Skeletal muscle tissue (tissue), 4 donors: ENCODE results near the gene VWA5B2. TPM values are rescaled to one million over a fixed set of nuclear protein-coding genes. Genes with fewer than 3 reads are reported as not detected.

Experiments used
- H3K27ac ChIP-seq: one replicate; pipeline ENCODE4 v1.7.0; 2013; ENCODE audit warnings: mild to moderate bottlenecking, low read depth, low read length, inconsistent platforms
- H3K27me3 ChIP-seq, 3 donors: one replicate each; pipeline ENCODE4 v1.7.0; 2013; ENCODE audit warnings: low read length in 3 of 3; ENCODE audit not compliant: control insufficient read depth in 3 of 3, insufficient read depth in 3 of 3
- H3K36me3 ChIP-seq, 3 donors: one replicate each; pipeline ENCODE4 v1.7.0; 2013; ENCODE audit warnings: low read length in 3 of 3; ENCODE audit not compliant: control insufficient read depth in 3 of 3, insufficient read depth in 3 of 3
- H3K4me1 ChIP-seq, 3 donors: one replicate each; pipeline ENCODE4 v1.7.0; 2013; ENCODE audit warnings: low read length in 3 of 3, mild to moderate bottlenecking in 3 of 3; ENCODE audit not compliant: control insufficient read depth in 3 of 3, insufficient read depth in 3 of 3
- H3K4me3 ChIP-seq, 3 donors: one replicate each; pipeline ENCODE4 v1.7.0; 2013; ENCODE audit warnings: low read length in 3 of 3
- H3K9ac ChIP-seq, 3 donors: one replicate each; pipeline ENCODE4 v1.7.0; 2013; ENCODE audit warnings: low read length in 3 of 3, mild to moderate bottlenecking in 3 of 3, moderate library complexity in 2 of 3, low read depth in 1 of 3
- H3K9me3 ChIP-seq, 3 donors: one replicate each; pipeline ENCODE4 v1.7.0; 2013; ENCODE audit warnings: low read length in 3 of 3; ENCODE audit not compliant: control insufficient read depth in 3 of 3
- total RNA-seq: library from RNA; depleted of rRNA; stranded (reverse); fragments of >200 nt; gene quantifications from one replicate; pipeline ENCODE4 v1.2.3, GENCODE V29; 2014
- donor health status: Osteomylitis.

The VWA5B2 gene
- total RNA-seq, 1 donor from 2014 or later = not detected

- no peak overlapping the region for H3K27ac ChIP-seq
Observed at GRCh38 chr3:184218814-184219213, 10.6 kb upstream of the VWA5B2 start.

GRCh38 chr3:184222521-184222920 lies 6.9 kb upstream of the VWA5B2 start:
- Histone ChIP-seq H3K36me3 (no peaks in the 10 kb centered on the region), H3K4me1 (no peaks in the 10 kb centered on the region), H3K4me3 (no peak overlapping the region), H3K27ac (no peak overlapping the region), H3K9ac (no peak overlapping the region), H3K9me3 (no peaks in the 10 kb centered on the region), H3K27me3 (peaks cover 0 to 15% (median 6%) of the 10 kb centered on the region in 3 donors)

More at GRCh38 chr3:184218814-184219213, 10.6 kb upstream of the VWA5B2 start:
- Histone ChIP-seq H3K4me3 (no peak overlapping the region), H3K9ac (no peak overlapping the region), H3K36me3 (no peaks in the 10 kb centered on the region), H3K27me3 (peaks cover 0 to 13% (median 3%) of the 10 kb centered on the region in 3 donors), H3K9me3 (no peaks in the 10 kb centered on the region), H3K4me1 (no peaks in the 10 kb centered on the region)

- H3K27me3 ChIP-seq = peaks cover 10 to 21% (median 16%) of the 10 kb centered on the region in 3 donors
- H3K27ac ChIP-seq = no peak overlapping the region
- H3K4me1 ChIP-seq = no peaks in the 10 kb centered on the region
- no peak overlapping the region for H3K4me3 ChIP-seq
- H3K9ac ChIP-seq = no peak overlapping the region
- no peaks in the 10 kb centered on the region for H3K9me3 ChIP-seq
- H3K36me3 ChIP-seq = no peaks in the 10 kb centered on the region
Observed at GRCh38 chr3:184223946-184224345, 5.4 kb upstream of the VWA5B2 start.

GRCh38 chr3:184227481-184227935 lies 1.9 kb upstream of the VWA5B2 start:
- no peak overlapping the region for H3K27ac ChIP-seq

GRCh38 chr3:184228376-184229137 lies 828 bp upstream of the VWA5B2 start:
- Histone ChIP-seq H3K27ac (no peak overlapping the region), H3K27me3 (peaks cover 46 to 59% (median 54%) of the 10 kb centered on the region in 3 donors), H3K4me1 (peaks cover 5 to 10% (median 10%) of the 10 kb centered on the region in 3 donors), H3K36me3 (no peaks in the 10 kb centered on the region), H3K9ac (no peak overlapping the region), H3K4me3 (no peak overlapping the region), H3K9me3 (no peaks in the 10 kb centered on the region)

More at GRCh38 chr3:184227481-184227935, 1.9 kb upstream of the VWA5B2 start:
- Histone ChIP-seq H3K9me3 (no peaks in the 10 kb centered on the region), H3K4me3 (no peak overlapping the region), H3K4me1 (peaks cover 5 to 10% (median 10%) of the 10 kb centered on the region in 3 donors), H3K36me3 (no peaks in the 10 kb centered on the region), H3K27me3 (peaks cover 36 to 49% (median 46%) of the 10 kb centered on the region in 3 donors), H3K9ac (no peak overlapping the region)

- Histone ChIP-seq H3K27ac (no peak overlapping the region), H3K4me3 (peak overlapping the region in 1 of 3 donors; percentile 32), H3K36me3 (no peaks in the 10 kb centered on the region), H3K4me1 (peaks cover 5 to 10% (median 10%) of the 10 kb centered on the region in 3 donors), H3K9ac (peak overlapping the region in 1 of 3 donors; percentile 8), H3K9me3 (no peaks in the 10 kb centered on the region), H3K27me3 (peaks cover 47 to 61% (median 54%) of the 10 kb centered on the region in 3 donors)
Observed at GRCh38 chr3:184230081-184230602, 757 bp downstream of the VWA5B2 start.

- peak overlapping the region in 1 of 3 donors; percentile 8 for H3K9ac ChIP-seq
- no peak overlapping the region for H3K4me3 ChIP-seq
- peaks cover 47 to 61% (median 54%) of the 10 kb centered on the region in 3 donors for H3K27me3 ChIP-seq
Observed at GRCh38 chr3:184230603-184231528, 1.5 kb downstream of the VWA5B2 start.

GRCh38 chr3:184231671-184232070 lies 2.3 kb downstream of the VWA5B2 start:
- Histone ChIP-seq H3K27me3 (peaks cover 49 to 66% (median 52%) of the 10 kb centered on the region in 3 donors), H3K9ac (no peak overlapping the region)

More at GRCh38 chr3:184230603-184231528, 1.5 kb downstream of the VWA5B2 start:
- peaks cover 5 to 10% (median 10%) of the 10 kb centered on the region in 3 donors for H3K4me1 ChIP-seq
- H3K27ac ChIP-seq = no peak overlapping the region
- H3K9me3 ChIP-seq = no peaks in the 10 kb centered on the region
- H3K36me3 ChIP-seq = no peaks in the 10 kb centered on the region

GRCh38 chr3:184233127-184233843 lies 3.9 kb downstream of the VWA5B2 start:
- H3K9me3 ChIP-seq = no peaks in the 10 kb centered on the region
- no peaks in the 10 kb centered on the region for H3K36me3 ChIP-seq
- H3K27ac ChIP-seq = no peak overlapping the region
- no peak overlapping the region for H3K4me3 ChIP-seq
- peaks cover 5 to 10% (median 10%) of the 10 kb centered on the region in 3 donors for H3K4me1 ChIP-seq
- peaks cover 49 to 64% (median 50%) of the 10 kb centered on the region in 3 donors for H3K27me3 ChIP-seq
- no peak overlapping the region for H3K9ac ChIP-seq

More at GRCh38 chr3:184231671-184232070, 2.3 kb downstream of the VWA5B2 start:
- H3K27ac ChIP-seq = no peak overlapping the region
- peaks cover 5 to 10% (median 10%) of the 10 kb centered on the region in 3 donors for H3K4me1 ChIP-seq
- no peak overlapping the region for H3K4me3 ChIP-seq
- no peaks in the 10 kb centered on the region for H3K9me3 ChIP-seq
- H3K36me3 ChIP-seq = no peaks in the 10 kb centered on the region
